Fibroblast of lung (primary cell): ENCODE results near the gene MGAT5. TPM values are rescaled to one million over a fixed set of nuclear protein-coding genes. Genes with fewer than 3 reads are reported as not detected.

Experiments used
- DNase-seq, 2 donors: peaks; one replicate each; pipeline versions ENCODE4 v3.0.0 to v3.0.0-alpha.2; 2010; ENCODE audit warnings: low read depth in 2 of 2
- H2AFZ ChIP-seq: 2 replicates; pipeline ENCODE4 v1.5.1; 2012; ENCODE audit warnings: low read length, control low read depth, inconsistent platforms
- H3K27ac ChIP-seq: 2 replicates; pipeline ENCODE4 v1.5.1; 2011; ENCODE audit warnings: low read length, control low read depth; ENCODE audit not compliant: insufficient read depth
- H3K27me3 ChIP-seq: 2 replicates; pipeline ENCODE4 v1.5.1; 2011; ENCODE audit warnings: mild to moderate bottlenecking, low read length; ENCODE audit not compliant: control insufficient read depth, insufficient read depth
- H3K36me3 ChIP-seq: 2 replicates; pipeline ENCODE4 v1.5.1; 2011; ENCODE audit warnings: low read length; ENCODE audit not compliant: control insufficient read depth, insufficient read depth
- H3K4me1 ChIP-seq: 2 replicates; pipeline ENCODE4 v1.5.1; 2011; ENCODE audit warnings: low read length; ENCODE audit not compliant: control insufficient read depth, insufficient read depth; ENCODE audit errors: extremely low read depth
- H3K4me2 ChIP-seq: 2 replicates; pipeline ENCODE4 v1.5.1; 2011; ENCODE audit warnings: low read length, control low read depth; ENCODE audit not compliant: insufficient read depth; ENCODE audit errors: extremely low read depth
- H3K4me3 ChIP-seq, 4 experiments: fragments of 200-600 bp in 1 of 4; sonication (generic) in 1 of 4; replicated peaks in 1 of 4; 2 replicates each; pipeline ENCODE4 v1.5.1; 2011 to 2016; ENCODE audit warnings: low read length in 4 of 4, low read depth in 3 of 4, mild to moderate bottlenecking in 3 of 4, control low read depth in 2 of 4, inconsistent platforms in 1 of 4, mixed read lengths in 1 of 4; ENCODE audit not compliant: insufficient read depth in 1 of 4; ENCODE audit errors: control extremely low read depth in 1 of 4
- H3K79me2 ChIP-seq: 2 replicates; pipeline ENCODE4 v1.5.1; 2012; ENCODE audit warnings: mild to moderate bottlenecking, low read length, inconsistent platforms; ENCODE audit not compliant: control insufficient read depth, insufficient read depth
- H3K9ac ChIP-seq: 2 replicates; pipeline ENCODE4 v1.5.1; 2011; ENCODE audit warnings: mild to moderate bottlenecking, low read length, control low read depth; ENCODE audit not compliant: insufficient read depth
- H3K9me3 ChIP-seq: 2 replicates; pipeline ENCODE4 v1.5.1; 2012; ENCODE audit warnings: low read depth, low read length; ENCODE audit not compliant: control insufficient read depth, insufficient read depth
- H4K20me1 ChIP-seq: 2 replicates; pipeline ENCODE4 v1.5.1; 2011; ENCODE audit warnings: low read length; ENCODE audit not compliant: control insufficient read depth, insufficient read depth; ENCODE audit errors: extremely low read depth
- CTCF ChIP-seq, 2 donors: IDR thresholded peaks in 1 of 2; conservative IDR thresholded peaks in 1 of 2; 1 replicate in 1 of 2; 2 replicates in 1 of 2; pipeline ENCODE4 v1.5.1; 2011 to 2012; ENCODE audit warnings: low read length in 2 of 2, control low read depth in 1 of 2, inconsistent platforms in 1 of 2, low read depth in 1 of 2, mild to moderate bottlenecking in 1 of 2
- EZH2 ChIP-seq: IDR thresholded peaks from 2 replicates; pipeline ENCODE4 v1.5.1; 2012; ENCODE audit warnings: low read length, control low read depth, mild to moderate bottlenecking; ENCODE audit errors: missing control alignments
- polyA plus RNA-seq, 2 donors: library from polyadenylated mRNA; depleted of rRNA in 1 of 2; stranded (reverse) in 1 of 2; unstranded in 1 of 2; fragments of >200 nt; gene quantifications; 2 replicates each; pipeline ENCODE4 v1.2.1, GENCODE V29; 2011 to 2012; ENCODE audit warnings: missing spikeins in 1 of 2
- total RNA-seq: library from RNA; depleted of rRNA; stranded (reverse); fragments of >200 nt; gene quantifications from 2 replicates; pipeline ENCODE4 v1.2.1, GENCODE V29; 2014

MGAT5 gene
- total and polyA plus RNA-seq, 2 donors (not counting 1 experiment from before 2014, with no cell fraction given): 270 to 301 TPM

GRCh38 chr2:134406311-134406710 is 152.4 kb downstream of the MGAT5 start:
- Histone ChIP-seq H3K9ac (no peak overlapping the region), H2AFZ (no peak overlapping the region), H3K4me2 (no peak overlapping the region), H3K27me3 (no peaks in the 10 kb centered on the region), H3K4me3 (no peak overlapping the region), H3K9me3 (no peaks in the 10 kb centered on the region), H3K27ac (peak overlapping the region; percentile 21), H3K36me3 (peaks cover 4% of the 10 kb centered on the region), H3K79me2 (no peaks in the 10 kb centered on the region), H3K4me1 (peaks cover 57% of the 10 kb centered on the region), H4K20me1 (no peaks in the 10 kb centered on the region)
- TF ChIP-seq CTCF (conservative IDR thresholded peaks at IDR 0.05 in 1 of 2, IDR thresholded peaks at IDR 0.05 in 1 of 2; ENCODE audit: low read depth in 1 of 2, low read length in 2 of 2) (no peak), EZH2 (no peak)
- DNase-seq: no peak

GRCh38 chr2:134406736-134407135 is 152.9 kb downstream of the MGAT5 start:
- Histone ChIP-seq H4K20me1 (no peaks in the 10 kb centered on the region), H3K79me2 (no peaks in the 10 kb centered on the region), H3K4me2 (no peak overlapping the region), H3K4me3 (no peak overlapping the region), H3K27ac (no peak overlapping the region), H3K36me3 (peaks cover 4% of the 10 kb centered on the region), H3K9me3 (no peaks in the 10 kb centered on the region), H2AFZ (no peak overlapping the region), H3K4me1 (peaks cover 58% of the 10 kb centered on the region), H3K9ac (no peak overlapping the region), H3K27me3 (no peaks in the 10 kb centered on the region)
- no peak for TF ChIP-seq EZH2
- TF ChIP-seq CTCF (conservative IDR thresholded peaks at IDR 0.05 in 1 of 2, IDR thresholded peaks at IDR 0.05 in 1 of 2; ENCODE audit: low read depth in 1 of 2, low read length in 2 of 2): no peak
- DNase-seq: no peak

- Histone ChIP-seq H3K4me2 (no peak overlapping the region), H3K4me1 (peaks cover 60% of the 10 kb centered on the region), H3K27me3 (no peaks in the 10 kb centered on the region), H3K9me3 (no peaks in the 10 kb centered on the region), H4K20me1 (no peaks in the 10 kb centered on the region), H3K9ac (no peak overlapping the region), H3K79me2 (no peaks in the 10 kb centered on the region), H3K4me3 (no peak overlapping the region), H2AFZ (no peak overlapping the region), H3K36me3 (peaks cover 4% of the 10 kb centered on the region), H3K27ac (peak overlapping the region; percentile 77)
- TF ChIP-seq CTCF (conservative IDR thresholded peaks at IDR 0.05 in 1 of 2, IDR thresholded peaks at IDR 0.05 in 1 of 2; ENCODE audit: low read depth in 1 of 2, low read length in 2 of 2) (no peak), EZH2 (no peak)
- DNase-seq: no peak
These were observed 153.4 kb downstream of the MGAT5 start for GRCh38 chr2:134407154-134407890.
